SK-N-SH (cell line): ENCODE measurements around the gene SPAG9.

Experiments
- CTCF ChIP-seq: fragments of 200-600 bp; sonication (generic); IDR thresholded peaks from 2 replicates; pipeline ENCODE4 v1.6.1; 2017; ENCODE audit warnings: antibody characterized with exemption, mild to moderate bottlenecking, moderate library complexity
- EP300 ChIP-seq, 2 experiments: IDR thresholded peaks; 2 replicates each; pipeline versions ENCODE4 v1.4.0 to v1.6.1; 2012; ENCODE audit warnings: borderline replicate concordance in 1 of 2, low read depth in 1 of 2, low read length in 1 of 2
- EZH2phosphoT487 ChIP-seq: fragments of 200-600 bp; sonication (generic); IDR thresholded peaks from 2 replicates; pipeline ENCODE4 v1.6.1; 2017; ENCODE audit warnings: low read depth, mixed run types, mild to moderate bottlenecking, antibody characterized with exemption, moderate library complexity, borderline replicate concordance
- FOSL2 ChIP-seq: IDR thresholded peaks from 2 replicates; pipeline ENCODE4 v1.4.0; 2012; ENCODE audit warnings: low read depth, mild to moderate bottlenecking, moderate library complexity, borderline replicate concordance
- GATA2 ChIP-seq: sonication (generic); formaldehyde crosslinking; IDR thresholded peaks from 2 replicates; pipeline ENCODE4 v1.5.0; 2020; ENCODE audit warnings: mild to moderate bottlenecking, missing genetic modification reagents
- MXI1 ChIP-seq: IDR thresholded peaks from 2 replicates; pipeline ENCODE4 v1.6.1; 2012; ENCODE audit warnings: mild to moderate bottlenecking, low read depth, low read length, improper control_type of control experiment
- SMC3 ChIP-seq: IDR thresholded peaks from 2 replicates; pipeline ENCODE4 v1.6.1; 2012; ENCODE audit warnings: low read depth, low read length, improper control_type of control experiment
- TF ChIP-seq, protein P1 (sequence below): IDR thresholded peaks from 2 replicates; pipeline ENCODE4 v1.4.0; 2012; ENCODE audit warnings: low read depth, borderline replicate concordance

- TF ChIP-seq GATA2 (CRISPR knock-in tag) (no peak), CTCF (no peak), MXI1 (no peak), EP300 (IDR thresholded peaks at IDR 0.05; ENCODE audit: borderline replicate concordance in 1 of 2, low read depth in 1 of 2, low read length in 1 of 2) (no peak), EZH2phosphoT487 (no peak), FOSL2 (no peak), SMC3 (no peak)
- TF ChIP-seq, protein P1, sequence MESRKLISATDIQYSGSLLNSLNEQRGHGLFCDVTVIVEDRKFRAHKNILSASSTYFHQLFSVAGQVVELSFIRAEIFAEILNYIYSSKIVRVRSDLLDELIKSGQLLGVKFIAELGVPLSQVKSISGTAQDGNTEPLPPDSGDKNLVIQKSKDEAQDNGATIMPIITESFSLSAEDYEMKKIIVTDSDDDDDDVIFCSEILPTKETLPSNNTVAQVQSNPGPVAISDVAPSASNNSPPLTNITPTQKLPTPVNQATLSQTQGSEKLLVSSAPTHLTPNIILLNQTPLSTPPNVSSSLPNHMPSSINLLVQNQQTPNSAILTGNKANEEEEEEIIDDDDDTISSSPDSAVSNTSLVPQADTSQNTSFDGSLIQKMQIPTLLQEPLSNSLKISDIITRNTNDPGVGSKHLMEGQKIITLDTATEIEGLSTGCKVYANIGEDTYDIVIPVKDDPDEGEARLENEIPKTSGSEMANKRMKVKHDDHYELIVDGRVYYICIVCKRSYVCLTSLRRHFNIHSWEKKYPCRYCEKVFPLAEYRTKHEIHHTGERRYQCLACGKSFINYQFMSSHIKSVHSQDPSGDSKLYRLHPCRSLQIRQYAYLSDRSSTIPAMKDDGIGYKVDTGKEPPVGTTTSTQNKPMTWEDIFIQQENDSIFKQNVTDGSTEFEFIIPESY = no peak
These were observed 164.3 kb downstream of the SPAG9 start for GRCh38 chr17:50956409-50956749.
